HepG2 (cell line): Measurements from ENCODE around the gene COPA. TPM values are rescaled to one million over a fixed set of nuclear protein-coding genes. Genes with fewer than 3 reads are reported as not detected.
A peak's percentile ranks its signal among the peaks of the same experiment; 100 is the strongest.

Experiments used
- CBX1 ChIP-seq: IDR thresholded peaks from one replicate; pipeline ENCODE4 v1.6.1; 2016; ENCODE audit warnings: antibody characterized with exemption, low read depth
- DNMT3B ChIP-seq: conservative IDR thresholded peaks from 2 replicates; pipeline ENCODE4 v1.6.1; 2016; ENCODE audit warnings: missing biosample characterization, control low read depth
- EEA1 ChIP-seq: sonication (generic); formaldehyde crosslinking; IDR thresholded peaks from 2 replicates; pipeline ENCODE4 v1.5.1; 2020; ENCODE audit warnings: mild to moderate bottlenecking, missing genetic modification reagents, borderline replicate concordance
- KDM3A ChIP-seq: IDR thresholded peaks from 2 replicates; pipeline ENCODE4 v1.6.1; 2018; ENCODE audit warnings: low read depth, missing compliant biosample characterization
- MEIS1 ChIP-seq: sonication (generic); formaldehyde crosslinking; IDR thresholded peaks from 2 replicates; pipeline ENCODE4 v1.9.0; 2021; ENCODE audit warnings: mild to moderate bottlenecking, missing genetic modification reagents, moderate library complexity, borderline replicate concordance
- MIER2 ChIP-seq: IDR thresholded peaks from 2 replicates; pipeline ENCODE4 v1.6.1; 2016; ENCODE audit warnings: missing biosample characterization, missing genetic modification reagents
- MIER3 ChIP-seq: IDR thresholded peaks from 2 replicates; pipeline ENCODE4 v1.6.1; 2016; ENCODE audit warnings: missing compliant biosample characterization, borderline replicate concordance
- TAF1 ChIP-seq: sonication (generic); formaldehyde crosslinking; IDR thresholded peaks from 2 replicates; pipeline ENCODE4 v1.4.0; 2020; ENCODE audit warnings: missing genetic modification reagents
- ZC3H13 ChIP-seq: sonication (generic); formaldehyde crosslinking; IDR thresholded peaks from 2 replicates; pipeline ENCODE4 v1.8.1; 2023; ENCODE audit warnings: mild to moderate bottlenecking, missing genetic modification reagents, moderate library complexity
- ZNF121 ChIP-seq: sonication (generic); formaldehyde crosslinking; IDR thresholded peaks from 2 replicates; pipeline ENCODE4 v1.5.0; 2020; ENCODE audit warnings: mild to moderate bottlenecking, missing genetic modification reagents
- ZNF572 ChIP-seq: sonication (generic); formaldehyde crosslinking; IDR thresholded peaks from 2 replicates; pipeline ENCODE4 v1.5.1; 2020; ENCODE audit warnings: mild to moderate bottlenecking, missing genetic modification reagents
- ZNF781 ChIP-seq: sonication (generic); formaldehyde crosslinking; IDR thresholded peaks from 2 replicates; pipeline ENCODE4 v1.5.1; 2020; ENCODE audit warnings: borderline replicate concordance, mild to moderate bottlenecking, missing genetic modification reagents; ENCODE audit errors: not compliant biosample characterization
- polyA plus RNA-seq, 8 experiments: library from polyadenylated mRNA; depleted of rRNA in 3 of 8; stranded (reverse) in 7 of 8; unstranded in 1 of 8; fragments of >200 nt; fragmentation: Illumina TruSeq in 4 of 8; extraction: Trizol in 4 of 8; gene quantifications; 2 replicates each; pipeline versions ENCODE4 v1.2.1 to v1.2.3, GENCODE V29; 2011 to 2016; ENCODE audit warnings: low read depth in 4 of 8, missing spikeins in 1 of 8, mixed read lengths in 1 of 8; ENCODE audit not compliant: insufficient read depth in 1 of 8
- total RNA-seq, 5 experiments: library from RNA; depleted of rRNA; stranded (reverse); fragments of >200 nt; fragmentation: Illumina TruSeq; extraction: Trizol; gene quantifications; 2 replicates each; pipeline ENCODE4 v1.2.3, GENCODE V29; 2016; ENCODE audit warnings: low read depth in 1 of 5
- TF ChIP-seq, protein P1 (sequence below): sonication (generic); formaldehyde crosslinking; IDR thresholded peaks from 2 replicates; pipeline ENCODE4 v1.4.0; 2020; ENCODE audit warnings: mild to moderate bottlenecking, missing genetic modification reagents
- TF ChIP-seq, protein P2 (sequence below): IDR thresholded peaks from 2 replicates; pipeline ENCODE4 v1.6.1; 2016; ENCODE audit warnings: low read depth, control low read depth
- TF ChIP-seq, protein P3 (sequence below): sonication (generic); formaldehyde crosslinking; IDR thresholded peaks from 2 replicates; pipeline ENCODE4 v1.4.0; 2020; ENCODE audit warnings: missing genetic modification reagents; ENCODE audit errors: not compliant biosample characterization
- TF ChIP-seq, protein P4 (sequence below): sonication (generic); formaldehyde crosslinking; IDR thresholded peaks from 2 replicates; pipeline ENCODE4 v1.5.1; 2020; ENCODE audit warnings: mild to moderate bottlenecking, missing genetic modification reagents, moderate library complexity

COPA gene
- total and polyA plus RNA-seq, 2 of the 13 experiments (the other 11 are each of a cell fraction or from before 2014, with no cell fraction given): 160 to 197 TPM

DNA sequence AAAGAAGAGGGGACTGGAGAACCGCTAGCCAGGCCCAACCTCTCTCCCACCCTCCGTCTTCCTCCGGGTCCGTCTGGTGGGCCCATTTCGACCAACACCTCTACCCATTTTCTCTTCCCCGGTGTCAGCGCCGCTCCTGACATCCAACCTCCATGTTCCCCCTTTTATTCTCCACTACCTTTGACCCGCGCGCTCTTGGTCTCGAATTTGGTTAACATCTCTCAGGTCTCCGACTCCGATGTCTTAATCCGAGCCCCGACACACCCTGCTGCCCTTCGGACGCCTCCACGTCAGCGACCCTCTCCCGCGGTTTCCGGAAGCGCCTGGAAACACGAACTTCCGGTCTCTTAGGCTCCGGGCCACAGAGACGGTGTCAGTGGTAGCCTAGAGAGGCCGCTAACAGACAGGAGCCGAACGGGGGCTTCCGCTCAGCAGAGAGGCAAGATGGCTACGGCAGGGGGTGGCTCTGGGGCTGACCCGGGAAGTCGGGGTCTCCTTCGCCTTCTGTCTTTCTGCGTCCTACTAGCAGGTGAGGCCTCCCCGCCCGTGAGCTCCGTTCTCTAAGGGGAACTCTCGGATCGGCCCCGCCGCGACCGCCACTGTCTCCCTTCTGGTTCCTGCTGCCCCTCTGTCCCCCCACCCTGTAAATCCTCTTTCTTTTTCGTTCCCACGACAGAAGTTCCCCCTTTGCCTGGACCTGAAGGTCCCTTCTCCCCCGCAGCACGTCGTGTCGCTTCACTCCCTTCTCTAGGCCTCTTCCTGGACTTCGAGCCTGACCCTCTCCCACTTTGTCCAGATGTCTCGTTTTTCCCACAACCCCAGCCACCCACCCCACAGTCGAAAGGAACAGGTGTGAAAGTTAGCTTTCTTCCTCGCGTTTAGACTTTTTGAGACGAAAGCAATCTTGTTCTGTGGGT, at the start of gene COPA, which contains the start of gene NCSTN (continued):
- TF ChIP-seq MEIS1 (CRISPR knock-in tag) (0 out of 2 replicates have a peak, but pooled peaks have one; percentile 65), ZNF572 (0 out of 2 replicates have a peak, but pooled peaks have one; percentile 34), ZNF121 (CRISPR knock-in tag) (no peak), MIER3 (CRISPR knock-in tag) (0 out of 2 replicates have a peak, but pooled peaks have one; percentile 41), TAF1 (CRISPR knock-in tag) (peak; percentile 95), CBX1 (peak; percentile 34), MIER2 (0 out of 2 replicates have a peak, but pooled peaks have one; percentile 50), ZC3H13 (peak; percentile 16; the same call in 1 of the 2 replicates), EEA1 (no peak), DNMT3B (CRISPR knock-in tag) (peak; percentile 57; the same call in 1 of the 2 replicates), KDM3A (CRISPR knock-in tag) (peak; percentile 62; the same call in 1 of the 2 replicates), ZNF781 (peak; percentile 81)
- TF ChIP-seq, protein P1, sequence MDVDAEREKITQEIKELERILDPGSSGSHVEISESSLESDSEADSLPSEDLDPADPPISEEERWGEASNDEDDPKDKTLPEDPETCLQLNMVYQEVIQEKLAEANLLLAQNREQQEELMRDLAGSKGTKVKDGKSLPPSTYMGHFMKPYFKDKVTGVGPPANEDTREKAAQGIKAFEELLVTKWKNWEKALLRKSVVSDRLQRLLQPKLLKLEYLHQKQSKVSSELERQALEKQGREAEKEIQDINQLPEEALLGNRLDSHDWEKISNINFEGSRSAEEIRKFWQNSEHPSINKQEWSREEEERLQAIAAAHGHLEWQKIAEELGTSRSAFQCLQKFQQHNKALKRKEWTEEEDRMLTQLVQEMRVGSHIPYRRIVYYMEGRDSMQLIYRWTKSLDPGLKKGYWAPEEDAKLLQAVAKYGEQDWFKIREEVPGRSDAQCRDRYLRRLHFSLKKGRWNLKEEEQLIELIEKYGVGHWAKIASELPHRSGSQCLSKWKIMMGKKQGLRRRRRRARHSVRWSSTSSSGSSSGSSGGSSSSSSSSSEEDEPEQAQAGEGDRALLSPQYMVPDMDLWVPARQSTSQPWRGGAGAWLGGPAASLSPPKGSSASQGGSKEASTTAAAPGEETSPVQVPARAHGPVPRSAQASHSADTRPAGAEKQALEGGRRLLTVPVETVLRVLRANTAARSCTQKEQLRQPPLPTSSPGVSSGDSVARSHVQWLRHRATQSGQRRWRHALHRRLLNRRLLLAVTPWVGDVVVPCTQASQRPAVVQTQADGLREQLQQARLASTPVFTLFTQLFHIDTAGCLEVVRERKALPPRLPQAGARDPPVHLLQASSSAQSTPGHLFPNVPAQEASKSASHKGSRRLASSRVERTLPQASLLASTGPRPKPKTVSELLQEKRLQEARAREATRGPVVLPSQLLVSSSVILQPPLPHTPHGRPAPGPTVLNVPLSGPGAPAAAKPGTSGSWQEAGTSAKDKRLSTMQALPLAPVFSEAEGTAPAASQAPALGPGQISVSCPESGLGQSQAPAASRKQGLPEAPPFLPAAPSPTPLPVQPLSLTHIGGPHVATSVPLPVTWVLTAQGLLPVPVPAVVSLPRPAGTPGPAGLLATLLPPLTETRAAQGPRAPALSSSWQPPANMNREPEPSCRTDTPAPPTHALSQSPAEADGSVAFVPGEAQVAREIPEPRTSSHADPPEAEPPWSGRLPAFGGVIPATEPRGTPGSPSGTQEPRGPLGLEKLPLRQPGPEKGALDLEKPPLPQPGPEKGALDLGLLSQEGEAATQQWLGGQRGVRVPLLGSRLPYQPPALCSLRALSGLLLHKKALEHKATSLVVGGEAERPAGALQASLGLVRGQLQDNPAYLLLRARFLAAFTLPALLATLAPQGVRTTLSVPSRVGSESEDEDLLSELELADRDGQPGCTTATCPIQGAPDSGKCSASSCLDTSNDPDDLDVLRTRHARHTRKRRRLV (CRISPR knock-in tag): peak; percentile 36; the same call in 1 of the 2 replicates
- TF ChIP-seq, protein P2, sequence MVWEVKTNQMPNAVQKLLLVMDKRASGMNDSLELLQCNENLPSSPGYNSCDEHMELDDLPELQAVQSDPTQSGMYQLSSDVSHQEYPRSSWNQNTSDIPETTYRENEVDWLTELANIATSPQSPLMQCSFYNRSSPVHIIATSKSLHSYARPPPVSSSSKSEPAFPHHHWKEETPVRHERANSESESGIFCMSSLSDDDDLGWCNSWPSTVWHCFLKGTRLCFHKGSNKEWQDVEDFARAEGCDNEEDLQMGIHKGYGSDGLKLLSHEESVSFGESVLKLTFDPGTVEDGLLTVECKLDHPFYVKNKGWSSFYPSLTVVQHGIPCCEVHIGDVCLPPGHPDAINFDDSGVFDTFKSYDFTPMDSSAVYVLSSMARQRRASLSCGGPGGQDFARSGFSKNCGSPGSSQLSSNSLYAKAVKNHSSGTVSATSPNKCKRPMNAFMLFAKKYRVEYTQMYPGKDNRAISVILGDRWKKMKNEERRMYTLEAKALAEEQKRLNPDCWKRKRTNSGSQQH (CRISPR knock-in tag): peak; percentile 82; the same call in 1 of the 2 replicates
- TF ChIP-seq, protein P3, sequence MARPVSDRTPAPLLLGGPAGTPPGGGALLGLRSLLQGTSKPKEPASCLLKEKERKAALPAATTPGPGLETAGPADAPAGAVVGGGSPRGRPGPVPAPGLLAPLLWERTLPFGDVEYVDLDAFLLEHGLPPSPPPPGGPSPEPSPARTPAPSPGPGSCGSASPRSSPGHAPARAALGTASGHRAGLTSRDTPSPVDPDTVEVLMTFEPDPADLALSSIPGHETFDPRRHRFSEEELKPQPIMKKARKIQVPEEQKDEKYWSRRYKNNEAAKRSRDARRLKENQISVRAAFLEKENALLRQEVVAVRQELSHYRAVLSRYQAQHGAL (CRISPR knock-in tag): peak; percentile 5
- TF ChIP-seq, protein P4, sequence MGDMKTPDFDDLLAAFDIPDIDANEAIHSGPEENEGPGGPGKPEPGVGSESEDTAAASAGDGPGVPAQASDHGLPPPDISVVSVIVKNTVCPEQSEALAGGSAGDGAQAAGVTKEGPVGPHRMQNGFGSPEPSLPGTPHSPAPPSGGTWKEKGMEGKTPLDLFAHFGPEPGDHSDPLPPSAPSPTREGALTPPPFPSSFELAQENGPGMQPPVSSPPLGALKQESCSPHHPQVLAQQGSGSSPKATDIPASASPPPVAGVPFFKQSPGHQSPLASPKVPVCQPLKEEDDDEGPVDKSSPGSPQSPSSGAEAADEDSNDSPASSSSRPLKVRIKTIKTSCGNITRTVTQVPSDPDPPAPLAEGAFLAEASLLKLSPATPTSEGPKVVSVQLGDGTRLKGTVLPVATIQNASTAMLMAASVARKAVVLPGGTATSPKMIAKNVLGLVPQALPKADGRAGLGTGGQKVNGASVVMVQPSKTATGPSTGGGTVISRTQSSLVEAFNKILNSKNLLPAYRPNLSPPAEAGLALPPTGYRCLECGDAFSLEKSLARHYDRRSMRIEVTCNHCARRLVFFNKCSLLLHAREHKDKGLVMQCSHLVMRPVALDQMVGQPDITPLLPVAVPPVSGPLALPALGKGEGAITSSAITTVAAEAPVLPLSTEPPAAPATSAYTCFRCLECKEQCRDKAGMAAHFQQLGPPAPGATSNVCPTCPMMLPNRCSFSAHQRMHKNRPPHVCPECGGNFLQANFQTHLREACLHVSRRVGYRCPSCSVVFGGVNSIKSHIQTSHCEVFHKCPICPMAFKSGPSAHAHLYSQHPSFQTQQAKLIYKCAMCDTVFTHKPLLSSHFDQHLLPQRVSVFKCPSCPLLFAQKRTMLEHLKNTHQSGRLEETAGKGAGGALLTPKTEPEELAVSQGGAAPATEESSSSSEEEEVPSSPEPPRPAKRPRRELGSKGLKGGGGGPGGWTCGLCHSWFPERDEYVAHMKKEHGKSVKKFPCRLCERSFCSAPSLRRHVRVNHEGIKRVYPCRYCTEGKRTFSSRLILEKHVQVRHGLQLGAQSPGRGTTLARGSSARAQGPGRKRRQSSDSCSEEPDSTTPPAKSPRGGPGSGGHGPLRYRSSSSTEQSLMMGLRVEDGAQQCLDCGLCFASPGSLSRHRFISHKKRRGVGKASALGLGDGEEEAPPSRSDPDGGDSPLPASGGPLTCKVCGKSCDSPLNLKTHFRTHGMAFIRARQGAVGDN: peak; percentile 84
